Measurements from ENCODE around the gene FHOD1. TPM values are rescaled to one million over a fixed set of nuclear protein-coding genes. Genes with fewer than 3 reads are reported as not detected.

The FHOD1 gene
- total RNA-seq, 1 experiment from 2014 or later: 96.4 TPM

- Histone ChIP-seq H3K36me3 (ENCODE audit: insufficient read depth, low read length, poor library complexity, severe bottlenecking) (no peaks in the 10 kb centered on the region), H3K27ac (ENCODE audit: low read depth, low read length, poor library complexity, severe bottlenecking) (peak within 1 kb of the TSS; percentile 79), H3K9me3 (ENCODE audit: low read depth, low read length, poor library complexity, severe bottlenecking) (no peaks in the 10 kb centered on the region), H3K4me1 (ENCODE audit: insufficient read depth, low read length, poor library complexity, severe bottlenecking) (peaks cover 50% of the 10 kb centered on the region), H3K4me3 (ENCODE audit: low read depth, low read length, poor library complexity, severe bottlenecking) (peak within 1 kb of the TSS; percentile 90), H3K27me3 (replicated peaks; ENCODE audit: insufficient read depth, low read depth, low read length, poor library complexity) (no peaks in the 10 kb centered on the region)
- DNase-seq (ENCODE audit: low spot score): no peak
- intact Hi-C loops (cut with micrococcal nuclease; ENCODE audit: unreplicated experiment): no loop called here
- CTCF ChIA-PET: interaction anchor here (0.6 kb wide), 1 partner anchor 140 kb away, joined by 10 read pairs; no protein-coding TSS in a partner anchor
- TF ChIP-seq CTCF (conservative IDR thresholded peaks at IDR 0.05; ENCODE audit: low read depth, low read length): peak; percentile 19; the same call in 1 of the 2 replicates
- TF ChIP-seq EZH2 (IDR thresholded peaks at IDR 0.05; ENCODE audit: borderline replicate concordance, low read depth, low read length, poor library complexity, severe bottlenecking): no peak
- POLR2A ChIA-PET (ENCODE audit: low non-redundant PET): interaction anchor here (0.7 kb wide), 1 partner anchor 31 kb away, joined by 3 read pairs; no protein-coding TSS in a partner anchor
- BruUV-seq (replicated peaks): no TSS peak
These were observed 1.3 kb upstream of the FHOD1 start, which contains the start of gene SLC9A5 for GRCh38 chr16:67248401-67249177. TSS of gene SLC9A5 (plus strand) at chr16:67248979. CDS start at chr16:67249015, 36 bp downstream.

GRCh38 chr16:67248073-67248400, 756 bp upstream of the FHOD1 start:
- intact Hi-C loops (cut with micrococcal nuclease; ENCODE audit: unreplicated experiment): no loop called here
- H3K36me3 ChIP-seq (ENCODE audit: insufficient read depth, low read length, poor library complexity, severe bottlenecking): no peaks in the 10 kb centered on the region
- CTCF ChIA-PET: interaction anchor here (0.6 kb wide), 1 partner anchor 141 kb away, joined by 10 read pairs; no protein-coding TSS in a partner anchor
- POLR2A ChIA-PET (ENCODE audit: low non-redundant PET): interaction anchor here (0.5 kb wide), 1 partner anchor 15 kb away, joined by 4 read pairs; no protein-coding TSS in a partner anchor
- peak overlapping the region; percentile 90 for H3K4me3 ChIP-seq (ENCODE audit: low read depth, low read length, poor library complexity, severe bottlenecking)
- no peaks in the 10 kb centered on the region for H3K9me3 ChIP-seq (ENCODE audit: low read depth, low read length, poor library complexity, severe bottlenecking)
- peak; percentile 57 for DNase-seq (ENCODE audit: low spot score)
- no TSS peak for BruUV-seq (replicated peaks)
- H3K27me3 ChIP-seq (replicated peaks; ENCODE audit: insufficient read depth, low read depth, low read length, poor library complexity): no peaks in the 10 kb centered on the region
- H3K27ac ChIP-seq (ENCODE audit: low read depth, low read length, poor library complexity, severe bottlenecking): peak overlapping the region; percentile 79
- peaks cover 56% of the 10 kb centered on the region for H3K4me1 ChIP-seq (ENCODE audit: insufficient read depth, low read length, poor library complexity, severe bottlenecking)
- no peak for TF ChIP-seq EZH2 (IDR thresholded peaks at IDR 0.05; ENCODE audit: borderline replicate concordance, low read depth, low read length, poor library complexity, severe bottlenecking)

GRCh38 chr16:67246756-67247191, 507 bp downstream of the FHOD1 start:
- DNase-seq (ENCODE audit: low spot score): peak; percentile 35
- ChIA-PET CTCF (no interaction called here), POLR2A (ENCODE audit: low non-redundant PET) (no interaction called here)
- H3K36me3 ChIP-seq (ENCODE audit: insufficient read depth, low read length, poor library complexity, severe bottlenecking): no peaks in the 10 kb centered on the region
- H3K27ac ChIP-seq (ENCODE audit: low read depth, low read length, poor library complexity, severe bottlenecking): peak overlapping the region; percentile 79
- peak overlapping the region; percentile 90 for H3K4me3 ChIP-seq (ENCODE audit: low read depth, low read length, poor library complexity, severe bottlenecking)
- no peaks in the 10 kb centered on the region for H3K9me3 ChIP-seq (ENCODE audit: low read depth, low read length, poor library complexity, severe bottlenecking)
- TF ChIP-seq CTCF (conservative IDR thresholded peaks at IDR 0.05; ENCODE audit: low read depth, low read length) (no peak), EZH2 (IDR thresholded peaks at IDR 0.05; ENCODE audit: borderline replicate concordance, low read depth, low read length, poor library complexity, severe bottlenecking) (no peak)
- intact Hi-C loops (cut with micrococcal nuclease; ENCODE audit: unreplicated experiment): no loop called here
- H3K27me3 ChIP-seq (replicated peaks; ENCODE audit: insufficient read depth, low read depth, low read length, poor library complexity): no peaks in the 10 kb centered on the region
- no TSS peak for BruUV-seq (replicated peaks)
- peaks cover 61% of the 10 kb centered on the region for H3K4me1 ChIP-seq (ENCODE audit: insufficient read depth, low read length, poor library complexity, severe bottlenecking)
